GM13977 (cell line): ENCODE results near the gene KCNA2.

ENCODE experiments used
- DNase-seq: peaks from one replicate; pipeline ENCODE4 v3.0.0; 2012; ENCODE audit warnings: low spot score
- in situ Hi-C: fragments of 300-500 bp; cut with MboI; formaldehyde crosslinking; loops from one replicate; pipeline ENCODE4 v1.12.0; 2022; ENCODE audit warnings: low sequenced_read_pairs, low pct_unique_long_range_greater_than_20kb, mixed read lengths, inconsistent platforms; ENCODE audit not compliant: unreplicated experiment
- TF ChIP-seq, protein P1 (sequence below): IDR thresholded peaks from 2 replicates; pipeline ENCODE4 v1.5.1; 2012; ENCODE audit warnings: mild to moderate bottlenecking, control low read depth; ENCODE audit not compliant: insufficient read depth; ENCODE audit errors: extremely low read depth, missing control alignments

Gene KCNA2

DNA sequence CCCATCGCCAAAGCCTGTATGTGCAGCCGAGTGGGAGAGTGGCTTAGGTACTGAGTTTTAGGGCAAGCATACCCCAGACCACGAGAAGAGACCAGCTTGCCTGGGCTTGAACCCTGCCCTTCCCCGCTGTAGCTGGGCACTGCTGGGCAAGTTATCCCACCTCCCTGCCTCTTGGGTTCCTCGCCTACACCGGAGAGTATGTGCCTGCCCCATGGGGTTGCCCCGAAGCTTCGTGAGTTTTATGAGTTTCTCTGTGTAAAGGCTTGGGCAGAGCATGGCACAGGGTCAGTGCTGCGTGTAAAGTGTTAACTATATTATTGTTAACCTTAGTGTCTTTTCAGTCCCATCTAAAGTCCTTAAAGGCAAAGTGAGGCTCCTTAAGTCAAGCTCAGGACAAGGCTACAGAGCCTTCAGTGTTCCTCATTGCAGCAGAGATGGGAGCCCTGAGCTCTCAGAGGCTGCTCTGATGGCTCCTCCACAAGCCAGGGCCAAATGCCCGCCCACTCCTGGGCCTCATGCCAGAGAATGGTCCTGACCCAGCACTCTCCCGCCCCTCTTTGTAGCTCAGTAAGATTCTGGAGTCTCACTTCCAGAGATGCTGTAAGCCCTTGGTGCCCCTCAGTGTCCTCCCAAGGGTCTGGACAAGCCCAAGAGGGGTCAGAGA lies 50.2 kb downstream of the KCNA2 start:
- peak; percentile 34 for DNase-seq
- TF ChIP-seq, protein P1, sequence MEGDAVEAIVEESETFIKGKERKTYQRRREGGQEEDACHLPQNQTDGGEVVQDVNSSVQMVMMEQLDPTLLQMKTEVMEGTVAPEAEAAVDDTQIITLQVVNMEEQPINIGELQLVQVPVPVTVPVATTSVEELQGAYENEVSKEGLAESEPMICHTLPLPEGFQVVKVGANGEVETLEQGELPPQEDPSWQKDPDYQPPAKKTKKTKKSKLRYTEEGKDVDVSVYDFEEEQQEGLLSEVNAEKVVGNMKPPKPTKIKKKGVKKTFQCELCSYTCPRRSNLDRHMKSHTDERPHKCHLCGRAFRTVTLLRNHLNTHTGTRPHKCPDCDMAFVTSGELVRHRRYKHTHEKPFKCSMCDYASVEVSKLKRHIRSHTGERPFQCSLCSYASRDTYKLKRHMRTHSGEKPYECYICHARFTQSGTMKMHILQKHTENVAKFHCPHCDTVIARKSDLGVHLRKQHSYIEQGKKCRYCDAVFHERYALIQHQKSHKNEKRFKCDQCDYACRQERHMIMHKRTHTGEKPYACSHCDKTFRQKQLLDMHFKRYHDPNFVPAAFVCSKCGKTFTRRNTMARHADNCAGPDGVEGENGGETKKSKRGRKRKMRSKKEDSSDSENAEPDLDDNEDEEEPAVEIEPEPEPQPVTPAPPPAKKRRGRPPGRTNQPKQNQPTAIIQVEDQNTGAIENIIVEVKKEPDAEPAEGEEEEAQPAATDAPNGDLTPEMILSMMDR, result no peak
- in situ Hi-C loops, result no loop called here

DNA sequence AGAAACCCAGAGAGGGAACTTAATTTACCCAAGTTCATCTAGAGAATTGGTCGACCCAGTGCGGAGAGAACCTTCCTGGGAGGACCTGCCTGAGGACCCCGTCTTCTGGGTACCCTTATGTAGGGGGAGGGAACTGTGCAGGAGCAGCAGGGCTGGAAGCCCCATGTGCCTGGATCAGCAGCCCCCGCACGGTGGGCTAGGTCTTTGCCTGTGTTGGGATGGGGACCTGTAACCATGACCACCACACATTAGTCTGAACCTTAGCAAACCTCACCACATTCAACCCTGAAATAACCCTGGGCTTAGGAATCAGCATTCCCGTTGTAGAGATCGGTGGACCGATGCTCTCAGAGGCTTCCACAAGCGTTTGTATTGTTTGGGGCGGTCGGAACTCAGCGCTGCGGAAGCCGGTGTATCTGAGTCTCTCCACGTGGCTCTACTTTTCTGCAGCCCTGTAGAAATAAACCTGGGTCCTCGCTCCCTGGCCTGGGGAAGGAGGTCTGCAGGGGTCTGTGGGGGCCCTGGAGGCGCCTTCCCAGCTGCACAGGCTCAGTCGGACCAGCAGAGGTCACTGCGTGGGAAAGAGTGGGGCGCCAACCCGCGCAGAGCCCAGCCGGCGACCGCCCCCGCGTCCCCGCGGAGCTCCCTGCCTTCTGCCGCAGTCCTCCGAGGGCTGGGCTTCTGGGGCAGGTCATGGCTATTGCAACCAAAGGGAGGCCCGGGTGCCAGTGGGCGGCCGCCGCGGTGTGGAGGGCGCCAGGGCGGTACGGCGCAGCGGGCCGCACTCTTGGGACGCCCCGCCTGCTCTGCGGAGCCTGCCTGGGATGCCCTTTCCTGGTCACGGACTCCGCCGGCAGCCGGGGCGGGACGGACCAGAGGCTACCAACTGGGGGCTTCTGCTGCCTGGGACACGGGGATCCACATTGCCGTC lies 51.0 kb downstream of the KCNA2 start:
- DNase-seq, result peak; percentile 76
- in situ Hi-C loops, result no loop called here
- TF ChIP-seq, protein P1, result peak; percentile 74

DNA sequence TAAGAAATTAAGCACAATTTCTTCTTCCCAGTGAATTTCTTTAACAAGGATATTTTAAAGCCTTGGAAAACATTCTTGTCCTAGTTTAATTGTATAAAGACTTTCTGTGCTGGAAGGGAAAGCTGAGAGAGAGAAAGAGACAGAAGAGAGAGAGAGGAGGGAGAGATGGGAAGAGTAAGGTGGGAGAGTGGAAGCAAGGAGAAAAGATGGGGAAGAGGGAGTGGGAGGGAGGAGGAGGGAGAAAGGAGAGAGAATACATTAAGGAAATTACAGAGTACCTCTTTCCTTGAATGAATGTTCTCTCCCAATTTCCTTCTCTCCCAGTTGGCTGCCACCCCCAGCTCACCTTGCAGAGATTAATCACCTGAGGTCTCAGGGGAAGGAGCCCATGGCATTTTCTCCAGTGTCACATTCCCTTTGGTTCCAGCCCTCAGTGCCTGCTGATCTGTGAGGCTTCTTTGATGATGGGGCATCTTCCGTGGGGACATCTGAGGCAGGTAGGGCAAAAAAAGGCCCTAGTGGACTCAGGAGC lies 54.8 kb downstream of the KCNA2 start:
- in situ Hi-C loops, result no loop called here
- TF ChIP-seq, protein P1, result no peak
- no peak for DNase-seq

DNA sequence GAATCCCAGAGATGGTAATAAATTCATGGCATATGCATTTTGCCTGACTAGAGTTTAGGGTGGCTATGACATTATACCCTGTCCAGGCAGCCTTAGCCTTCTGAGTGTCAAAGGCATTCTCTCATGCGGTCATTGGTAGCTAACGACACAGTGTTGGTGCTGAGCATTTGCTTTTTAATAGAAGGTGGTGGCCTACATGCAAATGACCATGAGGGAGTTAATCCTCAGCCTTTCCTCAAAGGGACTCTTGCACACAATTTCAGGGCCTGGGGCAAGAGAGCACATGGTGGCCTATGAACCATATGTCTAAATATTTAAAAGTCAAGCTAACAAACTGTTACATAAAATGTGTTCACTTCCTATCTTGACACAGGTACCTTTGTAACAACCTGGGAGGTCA lies 56.3 kb downstream of the KCNA2 start:
- DNase-seq, result no peak
- in situ Hi-C loops, result no loop called here
- TF ChIP-seq, protein P1, result no peak

DNA sequence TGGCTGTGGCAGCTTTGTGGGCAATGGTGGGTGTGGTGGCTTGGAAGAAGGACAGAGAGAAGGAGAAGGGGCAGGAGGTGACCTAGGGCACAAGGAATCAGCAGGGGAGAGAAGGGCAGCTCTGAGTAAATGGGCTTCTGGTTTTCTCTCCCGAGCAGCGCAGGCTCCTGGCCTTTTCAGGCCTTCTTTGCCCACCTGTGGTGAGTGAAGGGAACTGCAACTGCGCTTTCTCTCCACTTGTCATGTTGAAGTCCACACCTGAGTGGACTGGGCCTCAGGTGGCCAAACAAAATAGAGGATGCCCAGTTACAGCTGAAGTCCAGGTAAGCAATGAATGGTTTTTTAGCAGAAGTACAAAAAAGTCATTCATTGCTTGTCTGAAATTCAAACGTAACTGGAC lies 57.8 kb downstream of the KCNA2 start:
- TF ChIP-seq, protein P1, result peak; percentile 25
- DNase-seq, result peak; percentile 31
- in situ Hi-C loops, result no loop called here

DNA sequence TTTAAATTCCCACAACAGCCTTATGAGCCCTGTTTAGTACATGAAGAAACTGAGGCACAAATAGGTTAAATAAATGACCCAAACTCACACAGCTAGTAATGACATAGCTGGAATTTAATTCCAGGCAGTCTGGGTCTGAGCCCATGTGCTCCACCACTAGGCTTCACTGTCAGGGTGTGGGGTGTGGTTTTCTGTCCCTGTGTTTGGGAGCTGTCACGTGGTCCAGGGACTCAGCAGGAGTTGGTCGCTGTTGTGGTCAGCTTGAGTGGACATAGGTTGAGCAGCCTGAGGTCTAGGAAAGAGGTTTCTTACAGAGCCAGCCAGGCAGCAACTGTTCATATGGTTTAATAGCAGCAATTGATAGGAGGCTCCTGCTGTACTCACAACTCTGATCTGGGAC lies 59.1 kb downstream of the KCNA2 start:
- TF ChIP-seq, protein P1, result no peak
- no peak for DNase-seq
- in situ Hi-C loops, result no loop called here
